PFSK-1 (cell line): ENCODE data around the gene OBI1.

ENCODE experiments used
- POLR2AphosphoS5 ChIP-seq: IDR thresholded peaks from 2 replicates; pipeline ENCODE4 v1.6.1; 2012; ENCODE audit warnings: low read depth, mild to moderate bottlenecking, control low read depth, low read length, moderate library complexity
- TF ChIP-seq, protein P1 (sequence below), 2 experiments: IDR thresholded peaks; 2 replicates each; pipeline versions ENCODE4 v1.6.1 to v1.8.0; 2011 to 2012; ENCODE audit warnings: low read depth in 2 of 2, low read length in 2 of 2, control low read depth in 1 of 2, inconsistent platforms in 1 of 2, mild to moderate bottlenecking in 1 of 2, moderate library complexity in 1 of 2; ENCODE audit not compliant: insufficient read depth in 1 of 2

DNA sequence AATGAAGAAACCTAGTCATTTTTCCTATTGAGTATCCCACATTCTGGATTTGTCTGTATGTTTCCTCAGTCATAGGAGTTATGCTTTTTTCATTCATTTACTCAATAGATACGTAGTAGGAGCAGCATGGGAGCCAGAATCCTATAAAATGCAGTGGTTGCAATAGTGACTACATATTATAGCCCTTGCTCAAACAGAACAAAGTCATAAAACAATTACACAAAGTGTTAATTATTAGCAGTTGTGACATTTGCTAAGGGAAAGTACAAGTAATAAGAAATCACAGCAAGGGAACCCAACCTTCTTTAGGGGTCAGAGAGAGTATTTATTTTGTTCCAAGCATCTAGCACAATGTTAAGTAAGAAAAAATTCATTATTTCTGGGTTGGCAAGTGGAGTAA, 27.9 kb downstream of the OBI1 start:
- no peak for TF ChIP-seq POLR2AphosphoS5
- TF ChIP-seq, protein P1, sequence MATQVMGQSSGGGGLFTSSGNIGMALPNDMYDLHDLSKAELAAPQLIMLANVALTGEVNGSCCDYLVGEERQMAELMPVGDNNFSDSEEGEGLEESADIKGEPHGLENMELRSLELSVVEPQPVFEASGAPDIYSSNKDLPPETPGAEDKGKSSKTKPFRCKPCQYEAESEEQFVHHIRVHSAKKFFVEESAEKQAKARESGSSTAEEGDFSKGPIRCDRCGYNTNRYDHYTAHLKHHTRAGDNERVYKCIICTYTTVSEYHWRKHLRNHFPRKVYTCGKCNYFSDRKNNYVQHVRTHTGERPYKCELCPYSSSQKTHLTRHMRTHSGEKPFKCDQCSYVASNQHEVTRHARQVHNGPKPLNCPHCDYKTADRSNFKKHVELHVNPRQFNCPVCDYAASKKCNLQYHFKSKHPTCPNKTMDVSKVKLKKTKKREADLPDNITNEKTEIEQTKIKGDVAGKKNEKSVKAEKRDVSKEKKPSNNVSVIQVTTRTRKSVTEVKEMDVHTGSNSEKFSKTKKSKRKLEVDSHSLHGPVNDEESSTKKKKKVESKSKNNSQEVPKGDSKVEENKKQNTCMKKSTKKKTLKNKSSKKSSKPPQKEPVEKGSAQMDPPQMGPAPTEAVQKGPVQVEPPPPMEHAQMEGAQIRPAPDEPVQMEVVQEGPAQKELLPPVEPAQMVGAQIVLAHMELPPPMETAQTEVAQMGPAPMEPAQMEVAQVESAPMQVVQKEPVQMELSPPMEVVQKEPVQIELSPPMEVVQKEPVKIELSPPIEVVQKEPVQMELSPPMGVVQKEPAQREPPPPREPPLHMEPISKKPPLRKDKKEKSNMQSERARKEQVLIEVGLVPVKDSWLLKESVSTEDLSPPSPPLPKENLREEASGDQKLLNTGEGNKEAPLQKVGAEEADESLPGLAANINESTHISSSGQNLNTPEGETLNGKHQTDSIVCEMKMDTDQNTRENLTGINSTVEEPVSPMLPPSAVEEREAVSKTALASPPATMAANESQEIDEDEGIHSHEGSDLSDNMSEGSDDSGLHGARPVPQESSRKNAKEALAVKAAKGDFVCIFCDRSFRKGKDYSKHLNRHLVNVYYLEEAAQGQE (IDR thresholded peaks at IDR 0.05; ENCODE audit: insufficient read depth in 1 of 2, low read depth in 2 of 2, low read length in 2 of 2) = no peak
